CD4-positive, alpha-beta T cell treated with Interleukin-10 for 1 hour (primary cell): ENCODE measurements around the gene SRGAP1.

Source experiments
- DNase-seq: peaks from one replicate; pipeline ENCODE4 v3.0.0-alpha.2; 2020

Gene SRGAP1

DNA sequence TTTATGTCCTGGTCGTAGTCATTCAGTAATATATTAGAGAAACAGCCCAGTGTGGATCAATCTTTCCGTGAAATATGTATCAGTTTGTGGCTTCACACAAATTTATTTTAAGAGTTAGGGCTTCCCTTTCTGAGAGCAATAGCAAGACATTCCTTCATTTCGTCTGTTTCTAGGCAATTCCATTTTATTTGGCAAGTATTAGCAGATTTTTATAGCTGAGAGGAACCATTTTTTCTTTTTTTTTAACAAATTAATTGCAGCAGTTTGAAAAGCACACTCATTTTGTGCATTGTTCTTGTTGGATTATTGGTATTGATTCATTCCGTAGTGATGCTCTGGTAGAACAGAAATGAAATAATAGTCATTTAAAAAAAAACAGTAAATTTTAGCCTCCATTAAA is 132.9 kb downstream of the SRGAP1 start:
- no peak for DNase-seq

DNA sequence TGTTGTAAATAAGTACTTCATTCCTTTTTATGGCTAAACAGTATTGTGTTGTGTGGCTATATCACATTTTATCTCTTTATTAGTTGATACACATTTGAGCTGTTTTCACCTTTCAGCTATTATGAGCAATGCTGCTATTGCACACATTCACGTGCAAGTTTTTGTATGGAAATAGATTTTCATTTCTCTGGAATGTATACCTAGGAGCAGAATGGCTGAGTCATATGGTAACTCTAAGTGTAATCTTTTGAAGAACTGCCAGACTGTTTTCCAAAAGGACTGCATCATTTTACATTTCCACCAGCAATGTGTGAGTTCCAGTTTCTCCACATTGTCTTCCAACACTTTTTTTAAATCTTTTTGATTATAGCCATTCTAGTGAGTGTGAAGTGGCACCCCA is 134.0 kb downstream of the SRGAP1 start:
- no peak for DNase-seq

DNA sequence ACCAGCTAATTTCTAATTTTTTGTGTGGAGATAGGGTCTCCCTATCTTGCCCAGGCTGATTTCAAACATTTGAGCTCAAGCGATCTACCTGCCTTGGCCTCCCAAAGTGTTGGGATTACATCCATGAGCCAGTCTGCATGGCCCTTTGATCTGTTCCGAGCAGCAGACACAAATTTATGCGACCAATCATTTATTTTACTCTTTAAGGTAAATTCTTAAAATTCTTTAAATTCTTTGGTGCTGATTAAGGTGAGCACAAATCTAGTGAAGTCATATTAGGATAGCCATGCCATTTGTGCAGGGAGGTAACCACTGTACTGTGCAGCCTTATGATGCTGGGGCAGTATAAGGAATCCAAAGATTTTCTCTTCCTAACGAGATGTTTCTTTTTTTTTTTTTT is 135.7 kb downstream of the SRGAP1 start:
- no peak for DNase-seq

DNA sequence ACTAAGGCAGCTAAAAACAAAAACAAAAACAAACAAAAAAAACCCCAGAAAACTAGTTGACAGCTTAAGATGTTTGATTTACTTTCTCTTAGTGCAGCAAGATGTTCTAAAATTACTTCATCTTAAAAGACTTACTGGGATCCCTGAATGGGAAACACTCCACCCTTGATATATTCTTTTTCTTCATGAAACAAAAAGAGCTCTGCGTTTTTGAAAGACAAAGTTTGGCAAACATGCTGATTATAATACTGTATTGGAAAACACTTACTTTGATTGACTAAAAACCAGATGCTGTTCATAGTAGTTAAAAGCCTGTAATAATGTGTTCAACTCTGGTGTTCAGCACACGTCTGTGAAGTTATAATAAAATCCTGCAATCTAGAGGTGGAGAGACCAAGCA is 136.8 kb downstream of the SRGAP1 start:
- DNase-seq = no peak

DNA sequence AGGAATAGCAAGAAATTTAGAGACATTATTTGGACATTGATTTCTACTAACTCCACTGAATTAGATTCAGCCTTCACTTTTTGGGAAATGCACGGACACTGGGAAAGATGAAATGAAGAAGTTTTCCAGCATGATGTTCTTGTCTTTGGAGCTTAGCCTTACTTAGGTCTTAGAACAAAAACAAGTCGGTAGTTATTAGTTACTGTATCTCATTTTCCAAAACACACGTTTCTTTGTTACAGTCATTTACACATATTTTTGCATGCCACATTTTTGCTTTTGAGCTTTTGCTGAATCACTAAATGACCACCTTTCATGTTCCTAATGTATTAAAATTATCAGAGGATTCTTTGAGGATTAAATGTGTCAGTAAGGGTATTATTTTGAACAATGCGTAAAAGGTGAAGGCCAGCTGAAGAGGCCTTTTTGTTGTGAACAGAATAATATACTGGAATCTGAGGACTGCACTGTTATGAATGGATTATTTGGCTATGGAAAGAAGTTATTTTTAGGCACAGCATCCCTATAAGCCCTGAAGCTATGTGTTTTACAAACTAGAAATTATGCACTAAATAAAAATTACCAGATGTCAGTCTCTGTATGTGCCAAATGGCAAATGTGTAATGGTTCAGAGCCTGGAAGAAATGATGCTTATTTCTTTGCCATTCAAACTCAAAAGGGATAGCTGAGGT is 138.2 kb downstream of the SRGAP1 start:
- DNase-seq = no peak

DNA sequence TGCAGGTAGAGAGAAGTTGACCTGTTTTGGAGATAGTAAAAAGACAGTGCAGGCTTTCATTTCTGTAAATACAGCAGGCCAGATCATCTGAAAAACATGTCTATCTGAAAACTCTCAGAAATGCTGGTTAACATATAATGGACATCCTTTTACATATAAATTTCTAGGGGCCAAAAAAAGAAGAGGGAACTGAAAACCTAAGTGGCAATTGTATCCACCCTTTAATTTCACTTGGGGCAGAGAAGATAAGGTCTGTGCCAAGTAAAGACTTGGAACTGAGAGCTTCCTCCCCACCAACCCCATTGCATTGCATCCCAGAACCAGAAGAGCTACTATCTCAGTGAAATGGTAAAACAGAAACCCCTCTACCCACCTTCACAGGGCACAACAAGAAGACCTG is 141.0 kb downstream of the SRGAP1 start:
- no peak for DNase-seq

DNA sequence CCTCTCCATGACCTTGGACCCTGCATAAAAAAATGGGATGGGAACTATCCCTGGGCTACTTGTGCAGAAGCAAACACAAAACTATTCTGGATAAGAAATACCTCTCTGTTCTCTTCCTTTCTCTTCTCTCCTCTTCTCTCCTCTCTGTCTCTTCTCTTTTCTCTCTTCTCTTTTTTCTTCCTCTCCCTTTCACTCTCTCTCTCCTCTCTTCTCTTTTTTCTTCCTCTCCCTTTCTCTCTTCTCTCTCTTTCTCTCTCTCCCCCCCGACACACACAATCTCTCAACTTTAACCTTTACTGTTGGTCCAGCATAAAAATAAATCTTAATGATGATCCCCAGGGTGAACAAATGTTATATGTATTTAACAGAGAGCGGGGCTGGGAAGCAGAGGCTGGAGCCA is 141.4 kb downstream of the SRGAP1 start:
- no peak for DNase-seq

DNA sequence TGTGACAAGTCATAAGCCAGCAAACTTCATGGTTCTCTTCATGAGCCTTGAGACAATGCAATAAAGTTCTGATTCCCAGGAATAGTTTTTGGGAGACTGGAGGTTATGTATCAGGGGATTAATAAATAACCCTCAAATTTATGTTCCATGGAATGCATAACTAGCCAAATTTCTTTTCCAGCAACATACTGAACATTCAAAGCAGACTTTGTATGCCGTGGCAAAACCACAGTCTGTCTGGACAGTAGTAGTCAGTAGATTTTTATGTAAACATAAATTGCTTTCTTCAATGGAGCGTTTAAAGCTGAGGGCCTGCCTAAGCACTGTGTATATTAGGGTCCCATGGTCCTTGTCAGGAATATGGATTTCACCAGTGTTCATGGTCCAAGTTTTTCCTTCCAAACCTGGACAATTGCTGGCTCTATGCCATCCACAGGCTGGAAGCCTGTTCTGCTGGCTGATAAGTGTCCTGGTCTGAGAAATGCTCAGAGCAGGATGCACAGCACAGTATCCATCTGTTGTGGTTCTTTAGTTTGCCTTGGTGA is 144.9 kb downstream of the SRGAP1 start:
- DNase-seq = no peak

DNA sequence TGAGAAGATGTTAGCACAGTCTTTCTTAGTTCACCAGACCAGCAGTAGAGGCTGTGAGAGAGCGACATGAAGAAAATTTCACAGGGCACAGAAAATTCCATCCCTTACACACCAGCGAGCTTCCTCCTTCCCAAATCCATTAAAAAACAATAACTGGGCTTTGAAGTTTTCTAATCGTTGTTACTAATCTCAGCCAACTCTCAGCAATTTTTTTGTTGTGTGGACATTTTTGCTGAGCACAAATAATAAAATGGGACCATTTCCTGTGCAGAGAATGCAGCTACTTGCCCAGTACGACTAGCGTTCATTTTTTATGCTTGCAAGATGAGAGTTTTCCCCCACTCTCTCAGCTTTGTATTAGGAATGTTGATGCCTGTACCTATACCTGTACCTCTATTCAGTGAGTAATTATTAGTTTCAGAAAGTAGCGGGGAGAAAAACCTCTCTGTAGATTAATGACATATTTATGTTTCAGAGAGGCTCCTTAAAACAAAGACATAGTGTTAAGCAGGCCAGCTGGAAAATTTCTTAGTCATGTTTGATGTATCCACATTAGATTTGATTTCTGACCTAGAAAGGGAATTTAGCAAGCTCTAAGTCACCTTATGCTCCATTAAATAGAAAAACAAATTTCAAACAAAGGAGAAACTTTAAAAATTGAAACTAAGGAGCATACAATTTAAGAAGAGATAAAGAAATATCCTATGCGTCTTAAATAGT is 146.5 kb downstream of the SRGAP1 start:
- no peak for DNase-seq

DNA sequence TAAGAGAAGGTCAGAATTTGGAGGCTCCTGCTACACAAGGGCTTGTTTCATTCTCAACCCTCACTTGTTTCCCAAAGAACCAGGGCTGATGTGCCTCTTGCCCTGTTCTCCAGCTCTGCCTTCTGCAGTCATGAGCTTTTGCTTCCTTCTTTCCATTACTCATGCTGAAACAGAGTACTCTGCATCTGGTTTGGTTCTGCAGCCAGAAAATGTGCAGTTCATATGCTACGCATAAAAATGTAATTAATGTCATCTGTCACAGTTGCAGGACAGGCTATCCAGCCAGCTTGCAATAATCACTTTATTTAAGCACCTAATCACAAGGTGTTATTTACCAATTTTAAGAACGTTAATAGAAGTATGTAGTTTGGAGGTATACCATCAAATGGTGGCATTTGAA is 150.2 kb downstream of the SRGAP1 start:
- no peak for DNase-seq

DNA sequence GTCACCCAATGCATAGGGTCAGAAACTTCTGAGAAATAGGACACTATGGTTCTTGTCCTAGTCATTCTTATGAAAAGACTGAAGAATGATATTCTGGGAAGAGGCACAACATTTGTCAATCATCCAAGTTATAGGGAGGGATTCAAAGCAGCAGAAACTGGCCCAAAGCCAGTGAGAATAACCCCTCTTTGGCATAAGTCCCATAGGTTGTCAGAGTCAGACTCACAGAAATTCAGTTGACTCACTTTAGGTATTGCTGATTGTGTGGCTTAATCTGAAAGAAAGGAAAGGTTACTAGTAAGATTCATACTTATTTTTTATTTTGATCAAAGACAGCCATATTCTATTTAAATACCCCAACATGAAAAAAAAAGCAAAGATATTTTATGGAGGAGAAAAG is 151.0 kb downstream of the SRGAP1 start:
- no peak for DNase-seq

DNA sequence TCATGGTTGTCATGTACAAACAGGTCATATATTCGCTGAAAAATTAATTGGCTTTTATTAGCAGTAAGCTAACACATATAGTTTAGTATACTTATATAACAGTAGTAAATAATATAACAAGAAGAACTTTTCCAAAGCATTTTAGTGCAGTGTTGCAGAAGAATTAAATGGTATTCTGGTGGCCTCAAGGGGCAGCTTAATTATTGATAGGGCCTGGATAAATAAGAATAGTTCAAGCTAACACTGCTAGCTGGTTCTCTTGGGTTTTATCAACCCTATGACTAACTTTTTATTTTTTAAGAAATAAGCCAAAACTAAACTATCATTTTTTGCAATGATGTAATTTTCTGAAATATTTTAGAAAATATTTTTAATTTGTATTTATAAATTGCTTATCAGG is 152.1 kb downstream of the SRGAP1 start:
- DNase-seq = no peak

DNA sequence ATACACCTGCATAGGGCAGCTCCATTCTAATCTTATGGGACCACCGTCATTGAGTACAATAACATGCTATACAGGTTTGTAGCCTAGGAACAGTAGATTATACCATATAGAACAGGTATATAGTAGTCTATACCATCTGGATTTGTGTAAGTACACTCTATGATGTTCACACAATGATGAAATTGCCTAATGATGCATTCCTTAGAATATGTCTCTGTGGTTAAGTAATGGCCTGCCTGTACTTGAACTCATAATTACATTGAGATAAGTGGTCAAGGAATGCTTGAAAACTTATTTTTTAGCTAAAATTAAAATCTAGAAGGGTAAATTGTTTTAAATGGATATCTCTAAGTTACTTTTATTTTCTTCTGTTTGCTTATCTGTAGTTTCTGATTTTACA is 152.7 kb downstream of the SRGAP1 start:
- DNase-seq = no peak

DNA sequence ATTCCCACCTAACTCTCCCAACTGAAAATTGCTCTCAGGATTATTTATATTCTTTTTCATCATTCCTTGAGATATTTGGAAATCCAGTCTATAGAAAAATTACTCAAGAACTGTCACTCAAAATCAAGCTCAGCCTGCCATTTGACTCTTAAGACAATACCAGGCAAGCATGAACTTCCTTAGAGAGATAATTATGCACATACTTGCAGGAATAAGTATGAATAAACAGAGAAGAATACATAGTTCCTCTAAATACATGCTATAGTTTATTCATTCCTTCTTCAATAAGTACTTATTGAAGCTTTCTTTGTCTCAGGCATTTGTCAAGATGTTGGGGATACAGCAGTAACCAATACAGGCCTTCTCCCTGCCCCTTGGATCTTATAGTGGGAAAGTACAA is 154.1 kb downstream of the SRGAP1 start:
- no peak for DNase-seq

DNA sequence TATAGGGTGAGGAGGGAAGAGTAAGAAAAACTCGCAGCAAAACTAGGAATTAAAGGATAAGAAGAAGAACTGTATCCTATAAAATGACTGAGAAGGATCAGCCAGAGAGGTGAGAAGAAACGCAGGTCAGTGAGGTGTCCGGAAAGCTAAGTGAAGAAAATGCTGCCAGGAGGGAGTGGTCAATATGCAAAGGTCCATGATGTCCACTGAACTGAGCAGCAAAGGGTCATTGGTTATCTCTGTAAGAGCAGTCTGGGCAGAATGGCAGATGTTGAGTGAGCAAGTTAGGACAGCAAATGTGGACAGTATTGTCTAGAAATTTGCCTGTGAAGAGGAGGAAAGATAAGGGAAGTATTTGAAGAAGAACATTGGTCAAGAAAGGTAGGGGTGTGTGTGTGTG is 155.4 kb downstream of the SRGAP1 start:
- DNase-seq = no peak

DNA sequence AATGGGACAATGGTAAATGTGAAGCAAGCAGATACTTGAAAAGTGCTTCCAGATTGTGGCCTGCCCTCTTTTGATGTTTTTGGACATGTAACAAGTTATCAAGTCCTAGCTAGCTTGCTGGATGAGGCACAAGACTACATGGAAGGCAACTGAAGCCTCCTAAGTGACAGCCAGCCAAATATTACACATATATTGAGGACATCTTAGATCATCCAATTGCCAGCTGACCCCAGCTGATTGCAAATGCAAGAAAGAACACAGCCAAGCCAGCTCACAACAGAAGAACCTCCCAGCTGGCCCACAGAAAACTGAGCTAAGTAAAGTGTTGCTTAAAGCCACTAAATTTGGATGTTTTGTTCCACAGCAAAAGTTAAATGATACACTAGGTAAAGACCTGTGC is 156.9 kb downstream of the SRGAP1 start:
- no peak for DNase-seq

DNA sequence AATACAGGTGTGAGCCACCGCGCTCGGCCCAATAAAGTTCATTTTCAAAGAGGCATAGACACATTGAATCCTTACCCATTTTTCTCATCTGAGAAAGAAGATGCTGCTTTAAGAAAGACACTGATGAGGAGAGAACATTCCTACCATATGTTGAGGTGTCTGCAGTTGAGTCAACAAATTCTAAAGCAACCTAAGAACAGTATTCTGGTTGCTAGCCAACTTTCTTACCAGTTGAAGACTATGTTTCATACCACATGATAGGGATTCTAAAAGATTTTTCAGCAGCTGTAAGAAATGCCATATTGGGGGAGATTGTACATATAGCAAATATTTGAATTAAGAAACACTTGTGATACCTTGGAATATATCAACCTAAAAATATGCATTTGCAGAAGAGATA is 160.1 kb downstream of the SRGAP1 start:
- no peak for DNase-seq

DNA sequence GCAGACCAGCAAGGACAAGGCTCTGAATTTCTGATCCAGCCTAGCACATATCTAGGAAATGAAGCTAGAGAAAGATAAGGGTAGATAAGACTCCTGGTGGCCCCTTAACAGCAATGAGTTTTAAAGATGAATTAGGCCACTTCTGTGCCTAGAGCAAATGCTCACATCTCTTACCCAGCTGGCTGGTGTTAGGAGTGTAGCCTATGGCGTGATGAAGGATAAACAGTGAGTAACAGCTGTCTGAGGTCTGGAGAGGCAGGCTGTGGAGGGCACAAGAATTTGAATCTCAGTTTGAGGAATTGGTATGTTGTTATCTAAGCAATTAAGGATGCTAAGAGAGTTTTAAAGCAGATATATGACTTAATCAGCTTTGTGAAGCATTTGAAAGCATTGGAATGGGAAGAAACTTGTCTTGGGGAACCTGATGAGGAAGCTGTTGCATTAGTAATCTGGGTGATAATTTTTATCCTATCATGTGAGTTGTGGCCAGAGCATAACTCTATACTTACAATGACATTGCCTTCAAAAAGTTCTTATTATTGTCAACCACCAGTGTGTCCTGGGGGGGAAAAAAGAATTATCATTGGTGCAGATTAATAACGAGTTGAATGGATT is 161.8 kb downstream of the SRGAP1 start:
- DNase-seq = no peak

DNA sequence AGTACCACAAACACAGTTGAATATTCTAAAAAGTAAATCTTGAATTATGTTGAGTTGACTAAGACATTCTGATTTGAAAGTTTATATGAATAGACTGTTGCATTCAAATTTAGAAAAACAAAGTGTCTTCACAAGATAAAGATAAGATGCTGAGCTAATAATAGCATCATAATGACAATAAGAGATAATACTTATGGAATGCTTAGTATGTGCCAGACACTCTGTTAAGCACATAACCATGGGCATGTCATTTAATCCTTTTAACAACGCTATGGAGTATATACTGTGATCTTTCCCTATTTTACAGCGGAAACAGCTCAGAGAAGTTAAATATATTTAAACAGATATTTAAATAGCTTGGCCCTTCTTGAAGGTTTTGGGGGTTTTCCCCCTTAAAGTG is 163.4 kb downstream of the SRGAP1 start:
- DNase-seq = no peak

DNA sequence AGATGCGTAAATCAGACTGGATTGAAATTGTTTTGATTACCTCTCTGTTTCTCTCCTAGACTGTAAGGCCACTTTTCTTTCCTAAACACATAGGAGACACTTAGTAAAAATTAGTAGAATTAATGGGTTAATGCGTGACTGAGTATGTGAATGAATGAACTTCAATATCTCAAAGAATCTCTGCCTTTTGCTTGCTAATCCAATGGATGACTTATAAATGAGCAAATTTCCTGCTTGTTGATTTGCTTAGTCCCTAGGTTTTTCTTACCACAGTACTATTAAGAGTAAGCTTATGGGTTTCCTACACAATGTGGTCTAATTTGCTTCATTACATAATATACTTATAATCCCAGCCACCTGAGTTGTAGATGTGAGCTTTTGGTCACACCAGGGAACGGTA is 164.1 kb downstream of the SRGAP1 start:
- no peak for DNase-seq

DNA sequence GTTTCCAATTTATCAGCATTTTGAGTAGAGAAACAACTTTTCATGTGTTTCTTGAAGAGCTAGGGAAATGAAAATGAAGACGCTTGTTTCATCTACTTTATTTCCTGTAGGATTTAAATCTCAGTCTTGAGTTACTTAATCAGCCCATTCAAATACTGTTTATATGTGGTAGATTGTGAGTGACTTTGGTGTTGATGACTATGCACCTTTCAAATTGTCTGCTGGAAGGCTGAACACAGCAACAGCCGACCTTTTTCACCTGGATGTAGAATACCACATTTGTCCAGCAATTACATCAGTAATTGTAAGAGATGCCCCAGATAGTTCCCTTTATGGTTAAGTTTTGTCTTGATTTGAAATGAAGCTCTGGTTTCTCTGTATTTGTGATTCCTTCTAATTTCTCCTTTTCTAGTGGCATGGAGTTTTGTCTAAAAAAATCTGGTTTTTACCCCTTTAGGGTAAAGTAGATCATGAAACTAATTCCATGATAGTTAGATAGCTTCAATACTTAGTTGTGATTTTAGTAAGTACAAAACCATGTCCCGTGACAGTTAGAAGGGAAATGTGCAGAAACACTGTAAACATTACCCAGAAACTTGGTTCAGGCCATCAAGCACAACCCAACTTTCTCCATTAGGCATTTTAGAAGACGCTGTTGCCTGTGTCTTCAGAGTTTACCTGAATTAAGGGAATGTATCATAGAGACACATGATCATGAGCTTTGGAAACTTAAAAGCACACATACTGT is 165.0 kb downstream of the SRGAP1 start:
- no peak for DNase-seq

DNA sequence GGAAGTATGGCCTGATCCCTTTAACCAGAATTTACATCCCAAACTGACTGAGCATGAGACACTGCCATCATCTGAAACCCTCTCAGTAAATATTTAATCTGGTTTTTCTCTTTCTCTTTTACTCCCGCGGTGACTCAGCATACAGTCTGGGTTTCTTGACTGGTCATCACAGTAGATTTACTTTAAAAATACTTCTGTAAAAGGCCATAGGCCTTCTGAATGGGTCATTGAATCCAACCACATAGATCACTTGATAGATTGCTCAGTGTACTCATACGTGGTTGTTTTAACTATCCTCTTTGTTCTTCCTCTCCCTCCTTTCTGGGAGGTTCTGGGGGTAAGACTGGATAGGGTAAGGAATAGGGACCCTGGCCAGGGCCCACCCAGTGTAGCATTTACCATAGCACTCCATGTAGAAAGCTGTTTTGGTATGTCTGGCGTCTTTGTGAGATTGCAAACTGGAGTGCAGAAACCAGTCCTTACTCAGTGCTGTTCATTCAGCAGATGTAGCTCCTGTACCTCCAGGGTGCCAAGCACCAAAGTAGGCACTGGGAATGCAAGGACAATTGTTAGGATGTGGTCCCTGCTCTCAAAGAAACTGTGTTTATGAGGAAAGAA is 165.7 kb downstream of the SRGAP1 start:
- no peak for DNase-seq

DNA sequence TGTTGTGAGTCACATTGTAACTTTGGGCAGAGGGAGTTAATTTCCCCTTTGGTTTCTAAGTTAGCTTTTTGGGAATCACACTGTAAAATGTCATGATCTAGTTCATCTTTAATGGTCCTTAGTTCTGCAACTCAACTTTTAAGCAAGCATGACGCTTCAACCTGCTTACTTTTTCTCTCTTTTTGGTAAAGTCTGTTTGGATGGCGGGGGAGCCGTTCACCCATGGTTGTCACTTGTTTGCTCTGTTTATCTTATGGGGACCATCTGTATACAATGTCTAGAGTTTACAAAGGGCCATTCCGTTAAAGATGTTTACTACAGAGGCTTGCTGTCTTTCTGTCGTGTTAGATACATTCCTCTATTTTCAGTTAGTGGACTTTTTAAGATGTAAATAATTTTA is 172.0 kb downstream of the SRGAP1 start:
- no peak for DNase-seq
